ENCODE results near the gene NTNG2. TPM values are rescaled to one million over a fixed set of nuclear protein-coding genes. Genes with fewer than 3 reads are reported as not detected.

NTNG2 gene
- total and polyA plus RNA-seq, 2 donors (not counting 3 experiments of a cell fraction or from before 2014, with no cell fraction given), result 0.08 to 0.88 TPM

DNA sequence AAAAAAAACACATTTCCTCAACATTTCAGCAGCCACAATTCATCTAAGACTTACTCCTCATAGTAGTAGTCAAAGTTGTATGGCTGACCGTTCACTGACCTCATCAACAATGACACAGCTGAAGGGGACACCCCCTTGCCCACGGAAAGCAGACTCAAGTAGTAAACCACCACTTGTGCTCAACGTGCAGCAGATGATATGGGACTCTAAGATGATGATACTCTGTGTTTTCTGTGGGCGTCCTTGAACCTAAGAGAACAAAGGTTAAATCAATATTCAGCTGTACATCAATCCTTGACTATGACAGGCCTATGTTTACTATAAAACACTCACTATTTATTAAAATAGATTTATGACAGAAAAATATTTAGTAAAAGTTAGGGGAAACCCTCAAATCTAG is 121.3 kb downstream of the NTNG2 start:
- intact Hi-C loops (cut with micrococcal nuclease), result no loop called here
- ChIA-PET CTCF (interaction anchor here (1.0 to 1.5 kb wide), 2 partner anchors 9 to 26 kb away, joined by 3 to 4 read pairs; no protein-coding TSS in a partner anchor), POLR2A (interaction anchor here (0.7 kb wide), 1 partner anchor 1045 kb away, joined by 3 read pairs; no protein-coding TSS in a partner anchor)
- TF ChIP-seq MYC (IDR thresholded peaks at IDR 0.05; ENCODE audit: low read depth, low read length), result no peak
- TF ChIP-seq, protein P1, sequence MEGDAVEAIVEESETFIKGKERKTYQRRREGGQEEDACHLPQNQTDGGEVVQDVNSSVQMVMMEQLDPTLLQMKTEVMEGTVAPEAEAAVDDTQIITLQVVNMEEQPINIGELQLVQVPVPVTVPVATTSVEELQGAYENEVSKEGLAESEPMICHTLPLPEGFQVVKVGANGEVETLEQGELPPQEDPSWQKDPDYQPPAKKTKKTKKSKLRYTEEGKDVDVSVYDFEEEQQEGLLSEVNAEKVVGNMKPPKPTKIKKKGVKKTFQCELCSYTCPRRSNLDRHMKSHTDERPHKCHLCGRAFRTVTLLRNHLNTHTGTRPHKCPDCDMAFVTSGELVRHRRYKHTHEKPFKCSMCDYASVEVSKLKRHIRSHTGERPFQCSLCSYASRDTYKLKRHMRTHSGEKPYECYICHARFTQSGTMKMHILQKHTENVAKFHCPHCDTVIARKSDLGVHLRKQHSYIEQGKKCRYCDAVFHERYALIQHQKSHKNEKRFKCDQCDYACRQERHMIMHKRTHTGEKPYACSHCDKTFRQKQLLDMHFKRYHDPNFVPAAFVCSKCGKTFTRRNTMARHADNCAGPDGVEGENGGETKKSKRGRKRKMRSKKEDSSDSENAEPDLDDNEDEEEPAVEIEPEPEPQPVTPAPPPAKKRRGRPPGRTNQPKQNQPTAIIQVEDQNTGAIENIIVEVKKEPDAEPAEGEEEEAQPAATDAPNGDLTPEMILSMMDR (IDR thresholded peaks at IDR 0.05; ENCODE audit: extremely low read depth in 1 of 2, insufficient read depth in 1 of 2, low read depth in 1 of 2, low read length in 2 of 2), result no peak
- no peak for TF ChIP-seq GATA2 (IDR thresholded peaks at IDR 0.05; ENCODE audit: insufficient read depth, insufficient read length, low read depth, low read length)
- TF ChIP-seq, protein P2, sequence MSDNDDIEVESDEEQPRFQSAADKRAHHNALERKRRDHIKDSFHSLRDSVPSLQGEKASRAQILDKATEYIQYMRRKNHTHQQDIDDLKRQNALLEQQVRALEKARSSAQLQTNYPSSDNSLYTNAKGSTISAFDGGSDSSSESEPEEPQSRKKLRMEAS (IDR thresholded peaks at IDR 0.05; ENCODE audit: insufficient read depth, insufficient read length), result no peak
- H3K27ac ChIP-seq (ENCODE audit: insufficient read depth, low read depth, low read length), result no peak overlapping the region
- H3K9me3 ChIP-seq (replicated peaks; ENCODE audit: control insufficient read depth, insufficient read depth, low read length), result no peaks in the 10 kb centered on the region
- no peak for FAIRE-seq
- H3K36me3 ChIP-seq (ENCODE audit: control insufficient read depth in 2 of 2, extremely low read depth in 1 of 2, insufficient read depth in 2 of 2, low read length in 2 of 2), result peaks cover 35 to 38% of the 10 kb centered on the region in 2 experiments
- no peak overlapping the region for H3K9ac ChIP-seq (replicated peaks; ENCODE audit: extremely low read depth, insufficient read depth, low read length)
- no peaks in the 10 kb centered on the region for H3K9me1 ChIP-seq (replicated peaks; ENCODE audit: control insufficient read depth, extremely low read depth, insufficient read depth, low read length)
- H3K79me2 ChIP-seq (ENCODE audit: control insufficient read depth, insufficient read depth, low read length), result no peaks in the 10 kb centered on the region
- no peak overlapping the region for H3K4me3 ChIP-seq (replicated peaks in 1 of 3; ENCODE audit: insufficient read depth in 1 of 3, low read depth in 1 of 3, low read length in 3 of 3)
- DNase-seq (ENCODE audit: low read depth, low spot score), result no peak
- H4K20me1 ChIP-seq (replicated peaks; ENCODE audit: control insufficient read depth, extremely low read depth, insufficient read depth, low read length), result no peaks in the 10 kb centered on the region
- no peaks in the 10 kb centered on the region for H3K4me1 ChIP-seq (ENCODE audit: control insufficient read depth, extremely low read depth, insufficient read depth, low read length)
- no peak overlapping the region for H3K4me2 ChIP-seq (ENCODE audit: insufficient read depth, low read length)
- H2AFZ ChIP-seq (ENCODE audit: low read depth, low read length), result no peak overlapping the region
- dilution Hi-C loops (cut with MboI; ENCODE audit: extremely low pct_ligation_motif_present, low sequenced_read_pairs), result no loop called here
- H3K27me3 ChIP-seq (ENCODE audit: control insufficient read depth in 2 of 2, insufficient read depth in 2 of 2, low read length in 2 of 2), result no peaks in the 10 kb centered on the region
- no TSS peak for BruUV-seq (replicated peaks)

DNA sequence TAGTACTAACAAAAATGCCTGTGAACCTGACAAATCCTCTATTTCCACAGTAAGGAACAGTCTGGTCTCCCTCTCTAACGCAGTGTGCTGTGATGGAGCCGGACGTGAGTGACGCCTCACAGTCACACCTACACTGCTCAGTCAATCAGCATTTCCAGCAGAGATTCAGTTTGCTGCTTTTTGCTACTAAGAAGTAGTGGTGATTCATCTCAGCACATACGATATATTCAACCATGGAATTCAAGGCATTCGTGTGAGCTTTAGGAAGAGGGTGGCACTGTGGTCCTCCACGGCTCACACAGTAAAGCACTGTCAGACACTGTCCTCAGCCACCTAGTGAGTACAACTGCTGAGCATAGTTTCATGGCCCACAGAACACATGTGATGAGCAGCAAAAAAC is 122.0 kb downstream of the NTNG2 start:
- ChIA-PET POLR2A (no interaction called here), CTCF (interaction anchor here (1.0 to 1.5 kb wide), 4 partner anchors 10 to 31 kb away, joined by 3 to 4 read pairs (median 3); no protein-coding TSS in a partner anchor)
- FAIRE-seq (no peak), DNase-seq (ENCODE audit: low read depth, low spot score) (no peak)
- no TSS peak for BruUV-seq (replicated peaks)
- H3K9ac ChIP-seq (replicated peaks; ENCODE audit: extremely low read depth, insufficient read depth, low read length), result no peak overlapping the region
- no peaks in the 10 kb centered on the region for H3K4me1 ChIP-seq (ENCODE audit: control insufficient read depth, extremely low read depth, insufficient read depth, low read length)
- dilution Hi-C loops (cut with MboI; ENCODE audit: extremely low pct_ligation_motif_present, low sequenced_read_pairs), result no loop called here
- no peaks in the 10 kb centered on the region for H3K27me3 ChIP-seq (ENCODE audit: control insufficient read depth in 2 of 2, insufficient read depth in 2 of 2, low read length in 2 of 2)
- TF ChIP-seq POLR2A (IDR thresholded peaks at IDR 0.05; ENCODE audit: low read depth, low read length) (no peak), JUN (IDR thresholded peaks at IDR 0.05; ENCODE audit: borderline replicate concordance, insufficient read depth, insufficient read length, low read depth) (no peak), EZH2 (IDR thresholded peaks at IDR 0.05; ENCODE audit: borderline replicate concordance, low read depth, low read length, severe bottlenecking) (no peak), MYC (IDR thresholded peaks at IDR 0.05; ENCODE audit: low read depth, low read length) (no peak), POLR2AphosphoS5 (IDR thresholded peaks at IDR 0.05; ENCODE audit: insufficient read depth, low read depth, low read length) (no peak), GATA2 (IDR thresholded peaks at IDR 0.05; ENCODE audit: insufficient read depth, insufficient read length, low read depth, low read length) (no peak), FOS (IDR thresholded peaks at IDR 0.05; ENCODE audit: borderline replicate concordance, insufficient read depth, low read length) (no peak)
- TF ChIP-seq, protein P2 (IDR thresholded peaks at IDR 0.05; ENCODE audit: insufficient read depth, insufficient read length), result no peak
- TF ChIP-seq, protein P1 (IDR thresholded peaks at IDR 0.05; ENCODE audit: extremely low read depth in 1 of 2, insufficient read depth in 1 of 2, low read depth in 1 of 2, low read length in 2 of 2), result no peak
- H3K79me2 ChIP-seq (ENCODE audit: control insufficient read depth, insufficient read depth, low read length), result no peaks in the 10 kb centered on the region
- H3K27ac ChIP-seq (ENCODE audit: insufficient read depth, low read depth, low read length), result no peak overlapping the region
- H3K36me3 ChIP-seq (ENCODE audit: control insufficient read depth in 2 of 2, extremely low read depth in 1 of 2, insufficient read depth in 2 of 2, low read length in 2 of 2), result peaks cover 33 to 35% of the 10 kb centered on the region in 2 experiments
- no peaks in the 10 kb centered on the region for H4K20me1 ChIP-seq (replicated peaks; ENCODE audit: control insufficient read depth, extremely low read depth, insufficient read depth, low read length)
- no peaks in the 10 kb centered on the region for H3K9me1 ChIP-seq (replicated peaks; ENCODE audit: control insufficient read depth, extremely low read depth, insufficient read depth, low read length)
- intact Hi-C loops (cut with micrococcal nuclease), result no loop called here
- H3K4me2 ChIP-seq (ENCODE audit: insufficient read depth, low read length), result no peak overlapping the region
- no peak overlapping the region for H2AFZ ChIP-seq (ENCODE audit: low read depth, low read length)
- H3K9me3 ChIP-seq (replicated peaks; ENCODE audit: control insufficient read depth, insufficient read depth, low read length), result no peaks in the 10 kb centered on the region
- no peak overlapping the region for H3K4me3 ChIP-seq (replicated peaks in 1 of 3; ENCODE audit: insufficient read depth in 1 of 3, low read depth in 1 of 3, low read length in 3 of 3)
